ENCODE measurements around the gene PITRM1.
"Not testable (repeated sequence)": the region's sequence is repeated elsewhere in the genome, so short reads cannot be mapped to it uniquely, and the experiment has no call there.

DNA sequence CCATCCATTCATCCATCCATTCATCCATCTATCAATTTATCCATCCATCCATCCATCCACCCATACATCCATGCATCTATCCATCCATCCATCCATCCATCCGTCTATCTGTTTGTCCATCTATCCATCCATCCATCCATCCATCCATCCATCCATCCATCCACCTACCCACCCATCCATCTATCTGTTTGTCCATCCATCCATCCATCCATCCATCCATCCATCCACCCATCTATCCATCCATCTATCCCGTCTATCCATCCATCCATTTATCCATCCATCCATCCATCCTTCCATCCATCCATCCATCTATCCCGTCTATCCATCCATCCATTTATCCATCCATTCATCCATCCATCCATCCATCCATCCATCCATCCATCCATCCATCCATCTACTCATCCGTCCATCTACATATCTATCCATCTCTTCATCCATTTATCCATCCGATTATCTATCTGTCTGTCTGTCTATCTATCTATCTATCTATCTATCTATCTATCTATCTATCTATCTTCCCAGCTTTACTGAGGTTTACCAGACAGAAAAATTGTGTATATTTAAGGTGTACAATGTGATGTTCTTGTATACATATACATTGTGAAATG is 46.5 kb upstream of the PITRM1 start:
- not testable (repeated sequence) for TF ChIP-seq CTCF, EP300, POLR2A (IDR thresholded peaks at IDR 0.05)

Measured in upper lobe of left lung (tissue), 4 donors.